NB4 (cell line): ENCODE results near the gene NXPH1.

ENCODE experiments used
- DNase-seq: peaks from one replicate; pipeline ENCODE4 v3.0.0; 2010; ENCODE audit warnings: low read depth
- H3K4me3 ChIP-seq: one replicate; pipeline ENCODE4 v1.5.1; 2011; ENCODE audit warnings: mild to moderate bottlenecking, low read depth, low read length, moderate library complexity
- MAX ChIP-seq: IDR thresholded peaks from 2 replicates; pipeline ENCODE4 v1.6.1; 2011; ENCODE audit warnings: low read depth, low read length
- MYC ChIP-seq: IDR thresholded peaks from 2 replicates; pipeline ENCODE4 v1.6.1; 2011; ENCODE audit warnings: low read depth, low read length
- POLR2A ChIP-seq: IDR thresholded peaks from 2 replicates; pipeline ENCODE4 v1.6.1; 2011; ENCODE audit warnings: mild to moderate bottlenecking; ENCODE audit not compliant: insufficient read length; ENCODE audit errors: extremely low read depth
- TF ChIP-seq, protein P1 (sequence below): IDR thresholded peaks from one replicate; pipeline ENCODE4 v1.5.1; 2012; ENCODE audit warnings: low read depth, low read length

Gene NXPH1

GRCh38 chr7:8499128-8499527, 65.7 kb downstream of the NXPH1 start:
- DNase-seq, result no peak
- H3K4me3 ChIP-seq, result no peak overlapping the region
- TF ChIP-seq MYC (no peak), MAX (no peak), POLR2A (no peak)
- TF ChIP-seq, protein P1, sequence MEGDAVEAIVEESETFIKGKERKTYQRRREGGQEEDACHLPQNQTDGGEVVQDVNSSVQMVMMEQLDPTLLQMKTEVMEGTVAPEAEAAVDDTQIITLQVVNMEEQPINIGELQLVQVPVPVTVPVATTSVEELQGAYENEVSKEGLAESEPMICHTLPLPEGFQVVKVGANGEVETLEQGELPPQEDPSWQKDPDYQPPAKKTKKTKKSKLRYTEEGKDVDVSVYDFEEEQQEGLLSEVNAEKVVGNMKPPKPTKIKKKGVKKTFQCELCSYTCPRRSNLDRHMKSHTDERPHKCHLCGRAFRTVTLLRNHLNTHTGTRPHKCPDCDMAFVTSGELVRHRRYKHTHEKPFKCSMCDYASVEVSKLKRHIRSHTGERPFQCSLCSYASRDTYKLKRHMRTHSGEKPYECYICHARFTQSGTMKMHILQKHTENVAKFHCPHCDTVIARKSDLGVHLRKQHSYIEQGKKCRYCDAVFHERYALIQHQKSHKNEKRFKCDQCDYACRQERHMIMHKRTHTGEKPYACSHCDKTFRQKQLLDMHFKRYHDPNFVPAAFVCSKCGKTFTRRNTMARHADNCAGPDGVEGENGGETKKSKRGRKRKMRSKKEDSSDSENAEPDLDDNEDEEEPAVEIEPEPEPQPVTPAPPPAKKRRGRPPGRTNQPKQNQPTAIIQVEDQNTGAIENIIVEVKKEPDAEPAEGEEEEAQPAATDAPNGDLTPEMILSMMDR, result no peak

DNA sequence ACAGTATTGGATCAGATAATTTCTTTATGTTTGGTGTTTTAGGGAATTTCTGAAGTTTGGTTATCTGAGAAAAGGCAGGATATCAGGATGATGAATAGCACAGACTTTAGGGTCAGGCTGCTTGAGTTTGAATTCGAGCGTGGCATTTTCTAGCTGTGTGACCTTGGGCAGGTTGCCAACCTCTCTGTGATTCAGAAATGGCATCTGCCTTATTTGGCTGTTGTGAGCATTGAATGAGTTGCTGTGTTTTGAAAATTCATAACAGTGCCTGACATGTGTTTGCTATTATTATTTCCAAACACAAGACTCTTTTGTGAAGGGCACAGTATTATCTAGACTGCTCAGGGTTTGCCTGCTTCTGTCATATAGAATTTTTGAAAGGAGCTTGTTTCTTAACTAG, 66.9 kb downstream of the NXPH1 start:
- DNase-seq, result no peak
- H3K4me3 ChIP-seq, result no peak overlapping the region
- TF ChIP-seq MAX, result no peak
- TF ChIP-seq, protein P1, result no peak
- no peak for TF ChIP-seq MYC

DNA sequence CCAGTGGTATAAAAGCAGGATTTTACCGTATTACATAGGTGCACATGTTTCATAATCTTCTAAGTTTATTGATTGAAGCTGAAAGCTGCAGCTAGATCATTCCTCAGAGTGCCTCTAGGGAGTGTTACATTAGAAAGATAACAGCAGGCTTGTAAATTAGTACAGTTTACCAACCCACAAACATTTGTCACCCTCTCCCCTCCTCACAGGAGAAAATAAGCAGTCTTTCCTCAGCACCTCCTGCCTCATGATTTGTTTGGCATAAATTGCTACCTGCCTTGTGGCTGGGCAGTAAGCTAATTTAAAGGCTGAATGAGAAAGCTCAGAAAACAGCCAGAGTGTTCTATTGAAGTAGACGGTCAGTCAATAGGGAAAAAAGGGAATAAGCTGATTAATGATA, 74.2 kb downstream of the NXPH1 start:
- TF ChIP-seq MYC (no peak), POLR2A (no peak), MAX (no peak)
- TF ChIP-seq, protein P1, result no peak
- no peak overlapping the region for H3K4me3 ChIP-seq
- DNase-seq, result no peak

- no peak for DNase-seq
- H3K4me3 ChIP-seq, result no peak overlapping the region
- no peak for TF ChIP-seq MAX
- no peak for TF ChIP-seq POLR2A
- TF ChIP-seq, protein P1, result no peak
- TF ChIP-seq MYC, result no peak
Measured at GRCh38 chr7:8509621-8510020, 76.2 kb downstream of the NXPH1 start.

DNA sequence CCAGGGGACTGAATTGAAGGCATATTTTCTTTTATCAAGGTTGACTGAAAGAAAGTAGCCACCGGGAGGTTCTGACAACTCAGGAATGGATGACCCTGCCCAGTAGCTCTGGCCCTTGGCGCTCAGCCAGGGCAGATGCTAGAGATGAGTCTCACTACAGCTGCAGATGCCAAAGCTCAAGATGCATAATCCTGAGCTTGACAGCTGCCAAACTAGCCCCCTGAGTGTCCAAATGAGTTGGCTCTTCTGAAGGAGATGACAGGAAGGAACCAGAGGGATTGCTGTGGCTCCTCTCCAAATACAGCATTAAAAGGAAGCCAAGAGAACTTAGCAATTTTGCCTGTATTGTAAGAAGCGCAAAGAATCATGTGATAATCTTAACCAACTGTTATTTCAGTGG, 78.4 kb downstream of the NXPH1 start:
- TF ChIP-seq MYC, result no peak
- TF ChIP-seq MAX, result no peak
- TF ChIP-seq, protein P1, result no peak
- no peak for TF ChIP-seq POLR2A
- no peak for DNase-seq

More for the DNA sequence above, 78.4 kb downstream of the NXPH1 start:
- H3K4me3 ChIP-seq, result no peak overlapping the region
